Colon (tissue), 2 donors: ENCODE results near the gene SETD3.
"Not testable (repeated sequence)": the region's sequence is repeated elsewhere in the genome, so short reads cannot be mapped to it uniquely, and the experiment has no call there.

Experiments
- FAIRE-seq: peaks from 2 replicates; lab custom pipeline; 2012; peaks lifted over from hg19 to GRCh38; lab: Jason Lieb, UNC
- donor health status: control.
- donor health status: control.

The SETD3 gene

GRCh38 chr14:99359906-99360305 is 120.8 kb downstream of the SETD3 start:
- FAIRE-seq = no peak

GRCh38 chr14:99357916-99358390 is 122.7 kb downstream of the SETD3 start:
- no peak for FAIRE-seq

GRCh38 chr14:99357151-99357915 is 123.3 kb downstream of the SETD3 start:
- no peak for FAIRE-seq

GRCh38 chr14:99356031-99356608 is 124.5 kb downstream of the SETD3 start:
- FAIRE-seq = no peak

- FAIRE-seq = no peak
Observed at GRCh38 chr14:99354166-99354875, 126.3 kb downstream of the SETD3 start.

GRCh38 chr14:99352688-99353280 is 127.9 kb downstream of the SETD3 start:
- no peak for FAIRE-seq

GRCh38 chr14:99351166-99352007 is 129.3 kb downstream of the SETD3 start:
- no peak for FAIRE-seq

GRCh38 chr14:99350751-99351150 is 129.9 kb downstream of the SETD3 start:
- FAIRE-seq = no peak

- FAIRE-seq = no peak
Observed at GRCh38 chr14:99349721-99350495, 130.8 kb downstream of the SETD3 start.

- FAIRE-seq = no peak
Observed at GRCh38 chr14:99348816-99349614, 131.6 kb downstream of the SETD3 start.

- FAIRE-seq = not testable (repeated sequence)
Observed at GRCh38 chr14:99348231-99348630, 132.4 kb downstream of the SETD3 start.
